Measurements from ENCODE around the gene ARMH2.

GRCh38 chr6:24847402-24847801 is 48.7 kb upstream of the ARMH2 start:
- TF ChIP-seq CTCF (conservative IDR thresholded peaks at IDR 0.05; ENCODE audit: low read depth in 2 of 2) (no peak), JUNB (IDR thresholded peaks at IDR 0.05; ENCODE audit: unreplicated experiment) (no peak), EZH2 (IDR thresholded peaks at IDR 0.05; ENCODE audit: low read depth, unreplicated experiment) (no peak), NANOG (IDR thresholded peaks at IDR 0.05; ENCODE audit: borderline replicate concordance) (no peak), POLR2AphosphoS5 (IDR thresholded peaks at IDR 0.05; ENCODE audit: low read depth) (no peak), EZH2phosphoT487 (IDR thresholded peaks at IDR 0.05; ENCODE audit: unreplicated experiment) (no peak), STAT1 (IDR thresholded peaks at IDR 0.05; ENCODE audit: unreplicated experiment) (no peak), ZNF114 (CRISPR knock-in tag; IDR thresholded peaks at IDR 0.05) (no peak), CREB1 (CRISPR knock-in tag; IDR thresholded peaks at IDR 0.05; ENCODE audit: low read depth) (no peak), ETS1 (IDR thresholded peaks at IDR 0.05) (no peak), ZNF331 (CRISPR knock-in tag; IDR thresholded peaks at IDR 0.05; ENCODE audit: low read depth) (no peak), ZNF462 (CRISPR knock-in tag; IDR thresholded peaks at IDR 0.05) (no peak)
- TF ChIP-seq, protein P1, sequence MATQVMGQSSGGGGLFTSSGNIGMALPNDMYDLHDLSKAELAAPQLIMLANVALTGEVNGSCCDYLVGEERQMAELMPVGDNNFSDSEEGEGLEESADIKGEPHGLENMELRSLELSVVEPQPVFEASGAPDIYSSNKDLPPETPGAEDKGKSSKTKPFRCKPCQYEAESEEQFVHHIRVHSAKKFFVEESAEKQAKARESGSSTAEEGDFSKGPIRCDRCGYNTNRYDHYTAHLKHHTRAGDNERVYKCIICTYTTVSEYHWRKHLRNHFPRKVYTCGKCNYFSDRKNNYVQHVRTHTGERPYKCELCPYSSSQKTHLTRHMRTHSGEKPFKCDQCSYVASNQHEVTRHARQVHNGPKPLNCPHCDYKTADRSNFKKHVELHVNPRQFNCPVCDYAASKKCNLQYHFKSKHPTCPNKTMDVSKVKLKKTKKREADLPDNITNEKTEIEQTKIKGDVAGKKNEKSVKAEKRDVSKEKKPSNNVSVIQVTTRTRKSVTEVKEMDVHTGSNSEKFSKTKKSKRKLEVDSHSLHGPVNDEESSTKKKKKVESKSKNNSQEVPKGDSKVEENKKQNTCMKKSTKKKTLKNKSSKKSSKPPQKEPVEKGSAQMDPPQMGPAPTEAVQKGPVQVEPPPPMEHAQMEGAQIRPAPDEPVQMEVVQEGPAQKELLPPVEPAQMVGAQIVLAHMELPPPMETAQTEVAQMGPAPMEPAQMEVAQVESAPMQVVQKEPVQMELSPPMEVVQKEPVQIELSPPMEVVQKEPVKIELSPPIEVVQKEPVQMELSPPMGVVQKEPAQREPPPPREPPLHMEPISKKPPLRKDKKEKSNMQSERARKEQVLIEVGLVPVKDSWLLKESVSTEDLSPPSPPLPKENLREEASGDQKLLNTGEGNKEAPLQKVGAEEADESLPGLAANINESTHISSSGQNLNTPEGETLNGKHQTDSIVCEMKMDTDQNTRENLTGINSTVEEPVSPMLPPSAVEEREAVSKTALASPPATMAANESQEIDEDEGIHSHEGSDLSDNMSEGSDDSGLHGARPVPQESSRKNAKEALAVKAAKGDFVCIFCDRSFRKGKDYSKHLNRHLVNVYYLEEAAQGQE (IDR thresholded peaks at IDR 0.05; ENCODE audit: unreplicated experiment): no peak

Measured in GM23338 (cell line).